Fibroblast of lung (primary cell): ENCODE measurements around the gene GSDMA. TPM values are rescaled to one million over a fixed set of nuclear protein-coding genes. Genes with fewer than 3 reads are reported as not detected.
"Not testable (repeated sequence)": the region's sequence is repeated elsewhere in the genome, so short reads cannot be mapped to it uniquely, and the experiment has no call there.

Source experiments
- DNase-seq, 2 donors: peaks; one replicate each; pipeline versions ENCODE4 v3.0.0 to v3.0.0-alpha.2; 2010; ENCODE audit warnings: low read depth in 2 of 2
- H2AFZ ChIP-seq: 2 replicates; pipeline ENCODE4 v1.5.1; 2012; ENCODE audit warnings: low read length, control low read depth, inconsistent platforms
- H3K27ac ChIP-seq: 2 replicates; pipeline ENCODE4 v1.5.1; 2011; ENCODE audit warnings: low read length, control low read depth; ENCODE audit not compliant: insufficient read depth
- H3K27me3 ChIP-seq: 2 replicates; pipeline ENCODE4 v1.5.1; 2011; ENCODE audit warnings: mild to moderate bottlenecking, low read length; ENCODE audit not compliant: control insufficient read depth, insufficient read depth
- H3K36me3 ChIP-seq: 2 replicates; pipeline ENCODE4 v1.5.1; 2011; ENCODE audit warnings: low read length; ENCODE audit not compliant: control insufficient read depth, insufficient read depth
- H3K4me1 ChIP-seq: 2 replicates; pipeline ENCODE4 v1.5.1; 2011; ENCODE audit warnings: low read length; ENCODE audit not compliant: control insufficient read depth, insufficient read depth; ENCODE audit errors: extremely low read depth
- H3K4me2 ChIP-seq: 2 replicates; pipeline ENCODE4 v1.5.1; 2011; ENCODE audit warnings: low read length, control low read depth; ENCODE audit not compliant: insufficient read depth; ENCODE audit errors: extremely low read depth
- H3K4me3 ChIP-seq, 4 experiments: fragments of 200-600 bp in 1 of 4; sonication (generic) in 1 of 4; replicated peaks in 1 of 4; 2 replicates each; pipeline ENCODE4 v1.5.1; 2011 to 2016; ENCODE audit warnings: low read length in 4 of 4, low read depth in 3 of 4, mild to moderate bottlenecking in 3 of 4, control low read depth in 2 of 4, inconsistent platforms in 1 of 4, mixed read lengths in 1 of 4; ENCODE audit not compliant: insufficient read depth in 1 of 4; ENCODE audit errors: control extremely low read depth in 1 of 4
- H3K79me2 ChIP-seq: 2 replicates; pipeline ENCODE4 v1.5.1; 2012; ENCODE audit warnings: mild to moderate bottlenecking, low read length, inconsistent platforms; ENCODE audit not compliant: control insufficient read depth, insufficient read depth
- H3K9ac ChIP-seq: 2 replicates; pipeline ENCODE4 v1.5.1; 2011; ENCODE audit warnings: mild to moderate bottlenecking, low read length, control low read depth; ENCODE audit not compliant: insufficient read depth
- H3K9me3 ChIP-seq: 2 replicates; pipeline ENCODE4 v1.5.1; 2012; ENCODE audit warnings: low read depth, low read length; ENCODE audit not compliant: control insufficient read depth, insufficient read depth
- H4K20me1 ChIP-seq: 2 replicates; pipeline ENCODE4 v1.5.1; 2011; ENCODE audit warnings: low read length; ENCODE audit not compliant: control insufficient read depth, insufficient read depth; ENCODE audit errors: extremely low read depth
- CTCF ChIP-seq, 2 donors: IDR thresholded peaks in 1 of 2; conservative IDR thresholded peaks in 1 of 2; 1 replicate in 1 of 2; 2 replicates in 1 of 2; pipeline ENCODE4 v1.5.1; 2011 to 2012; ENCODE audit warnings: low read length in 2 of 2, control low read depth in 1 of 2, inconsistent platforms in 1 of 2, low read depth in 1 of 2, mild to moderate bottlenecking in 1 of 2
- EZH2 ChIP-seq: IDR thresholded peaks from 2 replicates; pipeline ENCODE4 v1.5.1; 2012; ENCODE audit warnings: low read length, control low read depth, mild to moderate bottlenecking; ENCODE audit errors: missing control alignments
- polyA plus RNA-seq, 2 donors: library from polyadenylated mRNA; depleted of rRNA in 1 of 2; stranded (reverse) in 1 of 2; unstranded in 1 of 2; fragments of >200 nt; gene quantifications; 2 replicates each; pipeline ENCODE4 v1.2.1, GENCODE V29; 2011 to 2012; ENCODE audit warnings: missing spikeins in 1 of 2
- total RNA-seq: library from RNA; depleted of rRNA; stranded (reverse); fragments of >200 nt; gene quantifications from 2 replicates; pipeline ENCODE4 v1.2.1, GENCODE V29; 2014

GSDMA gene
- total and polyA plus RNA-seq, 2 donors (not counting 1 experiment from before 2014, with no cell fraction given), result not detected

- TF ChIP-seq EZH2, result no peak
- DNase-seq, result no peak
Observed at GRCh38 chr17:40004072-40004471, 41.3 kb downstream of the GSDMA start.

GRCh38 chr17:40004712-40005111 lies 41.9 kb downstream of the GSDMA start:
- no peaks in the 10 kb centered on the region for H3K36me3 ChIP-seq

More at GRCh38 chr17:40004072-40004471, 41.3 kb downstream of the GSDMA start:
- H3K36me3 ChIP-seq, result no peaks in the 10 kb centered on the region
- H3K79me2 ChIP-seq, result no peaks in the 10 kb centered on the region
- no peak overlapping the region for H3K9ac ChIP-seq
- H3K9me3 ChIP-seq, result no peaks in the 10 kb centered on the region
- H3K4me3 ChIP-seq, result no peak overlapping the region
- H3K4me2 ChIP-seq, result no peak overlapping the region
- H4K20me1 ChIP-seq, result no peaks in the 10 kb centered on the region
- no peak overlapping the region for H2AFZ ChIP-seq
- no peak overlapping the region for H3K27ac ChIP-seq
- no peaks in the 10 kb centered on the region for H3K27me3 ChIP-seq
- no peaks in the 10 kb centered on the region for H3K4me1 ChIP-seq

GRCh38 chr17:40005520-40005919 lies 42.7 kb downstream of the GSDMA start:
- H3K9me3 ChIP-seq, result no peaks in the 10 kb centered on the region

More at GRCh38 chr17:40004712-40005111, 41.9 kb downstream of the GSDMA start:
- H3K27me3 ChIP-seq, result no peaks in the 10 kb centered on the region
- no peaks in the 10 kb centered on the region for H3K79me2 ChIP-seq
- no peaks in the 10 kb centered on the region for H4K20me1 ChIP-seq
- no peak overlapping the region for H3K4me3 ChIP-seq
- no peak overlapping the region for H3K27ac ChIP-seq
- TF ChIP-seq EZH2, result no peak
- no peaks in the 10 kb centered on the region for H3K9me3 ChIP-seq
- DNase-seq, result no peak
- no peak overlapping the region for H2AFZ ChIP-seq
- H3K4me1 ChIP-seq, result no peaks in the 10 kb centered on the region
- no peak overlapping the region for H3K4me2 ChIP-seq
- H3K9ac ChIP-seq, result no peak overlapping the region

GRCh38 chr17:40010946-40011500 lies 48.2 kb downstream of the GSDMA start:
- H4K20me1 ChIP-seq, H3K79me2 ChIP-seq: not testable (repeated sequence)

More at GRCh38 chr17:40005520-40005919, 42.7 kb downstream of the GSDMA start:
- Histone ChIP-seq H3K4me2 (no peak overlapping the region), H4K20me1 (no peaks in the 10 kb centered on the region), H3K36me3 (no peaks in the 10 kb centered on the region), H3K9ac (no peak overlapping the region), H3K4me3 (no peak overlapping the region), H3K4me1 (no peaks in the 10 kb centered on the region), H2AFZ (no peak overlapping the region), H3K27me3 (no peaks in the 10 kb centered on the region), H3K79me2 (no peaks in the 10 kb centered on the region), H3K27ac (no peak overlapping the region)
- TF ChIP-seq EZH2 (no peak), CTCF (conservative IDR thresholded peaks at IDR 0.05 in 1 of 2, IDR thresholded peaks at IDR 0.05 in 1 of 2; ENCODE audit: low read depth in 1 of 2, low read length in 2 of 2) (no peak)
- no peak for DNase-seq

GRCh38 chr17:40012017-40012647 lies 49.3 kb downstream of the GSDMA start:
- not testable (repeated sequence) for H3K27me3 ChIP-seq, H3K79me2 ChIP-seq, H3K9ac ChIP-seq, H3K9me3 ChIP-seq, H2AFZ ChIP-seq, DNase-seq, H3K36me3 ChIP-seq, H3K4me1 ChIP-seq, H3K4me2 ChIP-seq, H3K27ac ChIP-seq, H3K4me3 ChIP-seq, H4K20me1 ChIP-seq

More at GRCh38 chr17:40010946-40011500, 48.2 kb downstream of the GSDMA start:
- not testable (repeated sequence) for H3K9me3 ChIP-seq, H3K9ac ChIP-seq, H3K4me3 ChIP-seq, H3K4me1 ChIP-seq, H3K27ac ChIP-seq, DNase-seq, H3K27me3 ChIP-seq, H3K4me2 ChIP-seq, H3K36me3 ChIP-seq, H2AFZ ChIP-seq
